ENCODE results near the gene NFATC3. TPM values are rescaled to one million over a fixed set of nuclear protein-coding genes. Genes with fewer than 3 reads are reported as not detected.

NFATC3 gene
- total and polyA plus RNA-seq, 2 experiments from 2014 or later, result 13.1 to 35.9 TPM

DNA sequence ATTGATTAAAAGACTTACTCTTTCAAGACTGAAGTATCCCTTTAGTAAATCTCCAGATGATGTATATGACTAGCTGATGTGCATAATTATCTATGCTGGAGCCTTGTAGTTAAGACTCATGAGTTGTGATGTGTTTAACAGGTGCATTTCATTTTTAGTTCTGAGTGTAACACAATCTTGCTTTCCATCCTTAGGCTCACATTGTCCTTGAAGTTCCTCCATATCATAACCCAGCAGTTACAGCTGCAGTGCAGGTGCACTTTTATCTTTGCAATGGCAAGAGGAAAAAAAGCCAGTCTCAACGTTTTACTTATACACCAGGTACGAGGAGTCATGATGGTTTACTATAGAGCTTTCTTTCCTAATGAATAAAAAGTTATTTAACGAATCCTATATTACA lies 97.9 kb downstream of the NFATC3 start:
- Histone ChIP-seq H3K4me2 (no peak overlapping the region), H3K79me2 (no peaks in the 10 kb centered on the region), H2AFZ (no peak overlapping the region), H3K27ac (no peak overlapping the region), H3K9me2 (replicated peaks; ENCODE audit: insufficient read depth) (no peaks in the 10 kb centered on the region), H3K4me3 (no peak overlapping the region), H3K27me3 (no peaks in the 10 kb centered on the region), H3K9me3 (ENCODE audit: low read depth) (no peaks in the 10 kb centered on the region), H3K4me1 (ENCODE audit: insufficient read depth) (no peaks in the 10 kb centered on the region), H3K36me3 (replicated peaks; ENCODE audit: insufficient read depth, low read depth) (no peaks in the 10 kb centered on the region), H4K20me1 (ENCODE audit: insufficient read depth, poor library complexity, severe bottlenecking) (no peaks in the 10 kb centered on the region)
- WGBS (ENCODE audit: low lambda C conversion rate, missing lambda C conversion rate), result 97% methylated on average over 3 of the region's 3 CpGs
- no peak for DNase-seq (ENCODE audit: low spot score)
- TF ChIP-seq EZH2phosphoT487 (IDR thresholded peaks at IDR 0.05; ENCODE audit: low read depth, severe bottlenecking, unreplicated experiment) (no peak), EZH2 (IDR thresholded peaks at IDR 0.05; ENCODE audit: borderline replicate concordance) (no peak)
- TF ChIP-seq, protein P1, sequence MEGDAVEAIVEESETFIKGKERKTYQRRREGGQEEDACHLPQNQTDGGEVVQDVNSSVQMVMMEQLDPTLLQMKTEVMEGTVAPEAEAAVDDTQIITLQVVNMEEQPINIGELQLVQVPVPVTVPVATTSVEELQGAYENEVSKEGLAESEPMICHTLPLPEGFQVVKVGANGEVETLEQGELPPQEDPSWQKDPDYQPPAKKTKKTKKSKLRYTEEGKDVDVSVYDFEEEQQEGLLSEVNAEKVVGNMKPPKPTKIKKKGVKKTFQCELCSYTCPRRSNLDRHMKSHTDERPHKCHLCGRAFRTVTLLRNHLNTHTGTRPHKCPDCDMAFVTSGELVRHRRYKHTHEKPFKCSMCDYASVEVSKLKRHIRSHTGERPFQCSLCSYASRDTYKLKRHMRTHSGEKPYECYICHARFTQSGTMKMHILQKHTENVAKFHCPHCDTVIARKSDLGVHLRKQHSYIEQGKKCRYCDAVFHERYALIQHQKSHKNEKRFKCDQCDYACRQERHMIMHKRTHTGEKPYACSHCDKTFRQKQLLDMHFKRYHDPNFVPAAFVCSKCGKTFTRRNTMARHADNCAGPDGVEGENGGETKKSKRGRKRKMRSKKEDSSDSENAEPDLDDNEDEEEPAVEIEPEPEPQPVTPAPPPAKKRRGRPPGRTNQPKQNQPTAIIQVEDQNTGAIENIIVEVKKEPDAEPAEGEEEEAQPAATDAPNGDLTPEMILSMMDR (IDR thresholded peaks at IDR 0.05; ENCODE audit: poor library complexity), result no peak

DNA sequence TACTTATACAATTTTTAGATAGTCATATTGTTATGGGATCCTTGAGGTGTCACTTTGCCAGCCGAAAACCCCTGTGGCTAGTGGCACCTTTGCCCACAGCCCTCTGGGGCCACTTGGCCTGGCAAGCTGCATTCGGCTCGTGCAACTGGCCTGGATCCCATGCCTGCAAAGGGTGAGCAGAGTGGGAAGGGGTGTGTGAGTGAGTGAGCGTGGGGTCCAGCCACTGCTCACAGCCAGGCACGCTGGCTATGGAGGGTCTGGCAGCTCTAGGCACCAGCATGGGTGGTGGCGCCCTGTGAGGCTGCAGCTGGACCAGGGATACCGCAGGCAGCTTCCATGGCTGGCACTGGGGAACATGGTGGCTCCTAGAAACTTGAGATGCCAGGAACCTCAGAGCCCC lies 101.7 kb downstream of the NFATC3 start:
- no peaks in the 10 kb centered on the region for H4K20me1 ChIP-seq (ENCODE audit: insufficient read depth, poor library complexity, severe bottlenecking)
- TF ChIP-seq, protein P1 (IDR thresholded peaks at IDR 0.05; ENCODE audit: poor library complexity), result no peak
- no peak for TF ChIP-seq EZH2 (IDR thresholded peaks at IDR 0.05; ENCODE audit: borderline replicate concordance)
- TF ChIP-seq EZH2phosphoT487 (IDR thresholded peaks at IDR 0.05; ENCODE audit: low read depth, severe bottlenecking, unreplicated experiment), result no peak
- H3K36me3 ChIP-seq (replicated peaks; ENCODE audit: insufficient read depth, low read depth), result no peaks in the 10 kb centered on the region
- no peak overlapping the region for H3K4me3 ChIP-seq
- no peak overlapping the region for H2AFZ ChIP-seq
- no peaks in the 10 kb centered on the region for H3K9me3 ChIP-seq (ENCODE audit: low read depth)
- WGBS (ENCODE audit: low lambda C conversion rate, missing lambda C conversion rate), result 96% methylated on average over 7 of the region's 7 CpGs
- no peak overlapping the region for H3K27ac ChIP-seq
- H3K27me3 ChIP-seq, result no peaks in the 10 kb centered on the region
- H3K4me1 ChIP-seq (ENCODE audit: insufficient read depth), result no peaks in the 10 kb centered on the region
- H3K79me2 ChIP-seq, result no peaks in the 10 kb centered on the region
- H3K4me2 ChIP-seq, result no peak overlapping the region
- DNase-seq (ENCODE audit: low spot score), result no peak
- no peaks in the 10 kb centered on the region for H3K9me2 ChIP-seq (replicated peaks; ENCODE audit: insufficient read depth)

DNA sequence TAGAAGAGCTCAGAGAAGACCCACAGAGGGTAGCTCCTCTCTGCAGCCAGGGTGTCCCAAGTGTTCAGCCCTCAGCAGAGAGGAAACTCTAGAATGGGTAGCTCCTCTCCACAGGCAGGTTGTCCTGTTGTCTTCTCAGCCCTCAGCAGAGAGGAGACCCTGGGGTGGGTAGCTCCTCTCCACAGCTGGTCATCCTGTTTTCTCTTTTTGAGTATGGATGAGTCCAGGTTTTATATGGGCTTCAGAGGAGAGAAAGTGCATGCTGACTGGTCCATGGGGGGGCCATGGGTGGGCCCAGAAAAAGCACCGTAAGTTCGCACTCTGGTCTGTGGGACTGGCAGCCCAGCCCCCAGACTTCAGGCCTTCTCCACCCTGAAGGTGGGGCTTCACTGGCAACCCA lies 102.3 kb downstream of the NFATC3 start:
- TF ChIP-seq EZH2phosphoT487 (IDR thresholded peaks at IDR 0.05; ENCODE audit: low read depth, severe bottlenecking, unreplicated experiment) (no peak), EZH2 (IDR thresholded peaks at IDR 0.05; ENCODE audit: borderline replicate concordance) (no peak)
- TF ChIP-seq, protein P1 (IDR thresholded peaks at IDR 0.05; ENCODE audit: poor library complexity), result no peak

DNA sequence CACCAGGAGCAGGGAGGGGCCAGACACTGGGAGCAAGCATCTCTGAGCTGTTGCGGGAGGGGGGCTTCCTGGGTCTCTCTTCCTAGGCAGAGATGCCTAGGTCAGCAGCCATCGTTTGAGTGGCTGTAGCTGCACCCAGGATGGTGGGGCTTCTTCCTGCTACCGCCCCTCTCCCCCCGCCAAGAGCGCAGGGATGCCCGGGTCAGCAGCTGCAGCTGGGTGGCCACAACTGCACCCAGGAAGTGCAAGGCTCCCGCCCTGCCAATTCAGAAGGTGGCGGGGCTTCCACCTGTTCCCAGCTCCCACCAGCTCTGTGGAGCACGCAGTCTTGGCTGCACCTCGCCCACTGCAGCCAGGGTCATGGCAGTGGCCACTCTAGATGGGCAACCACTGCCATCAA lies 103.0 kb downstream of the NFATC3 start:
- H3K4me1 ChIP-seq (ENCODE audit: insufficient read depth), result no peaks in the 10 kb centered on the region
- H3K79me2 ChIP-seq, result no peaks in the 10 kb centered on the region
- H3K27me3 ChIP-seq, result no peaks in the 10 kb centered on the region
- H3K9me3 ChIP-seq (ENCODE audit: low read depth), result no peaks in the 10 kb centered on the region
- 97% methylated on average over 9 of the region's 10 CpGs for WGBS (ENCODE audit: low lambda C conversion rate, missing lambda C conversion rate)
- no peak overlapping the region for H3K4me2 ChIP-seq
- no peak for TF ChIP-seq EZH2 (IDR thresholded peaks at IDR 0.05; ENCODE audit: borderline replicate concordance)
- TF ChIP-seq, protein P1 (IDR thresholded peaks at IDR 0.05; ENCODE audit: poor library complexity), result no peak
- no peak for TF ChIP-seq EZH2phosphoT487 (IDR thresholded peaks at IDR 0.05; ENCODE audit: low read depth, severe bottlenecking, unreplicated experiment)
- no peaks in the 10 kb centered on the region for H3K9me2 ChIP-seq (replicated peaks; ENCODE audit: insufficient read depth)
- no peak overlapping the region for H2AFZ ChIP-seq
- no peak overlapping the region for H3K4me3 ChIP-seq
- no peak for DNase-seq (ENCODE audit: low spot score)
- no peaks in the 10 kb centered on the region for H3K36me3 ChIP-seq (replicated peaks; ENCODE audit: insufficient read depth, low read depth)
- no peaks in the 10 kb centered on the region for H4K20me1 ChIP-seq (ENCODE audit: insufficient read depth, poor library complexity, severe bottlenecking)
- H3K27ac ChIP-seq, result no peak overlapping the region

More for the DNA sequence above, 102.3 kb downstream of the NFATC3 start:
- no peaks in the 10 kb centered on the region for H3K36me3 ChIP-seq (replicated peaks; ENCODE audit: insufficient read depth, low read depth)
- no peaks in the 10 kb centered on the region for H3K4me1 ChIP-seq (ENCODE audit: insufficient read depth)
- no peak overlapping the region for H2AFZ ChIP-seq
- WGBS (ENCODE audit: low lambda C conversion rate, missing lambda C conversion rate), result 100% methylated on average over 2 of the region's 2 CpGs
- H3K4me3 ChIP-seq, result no peak overlapping the region
- no peaks in the 10 kb centered on the region for H3K79me2 ChIP-seq
- no peaks in the 10 kb centered on the region for H4K20me1 ChIP-seq (ENCODE audit: insufficient read depth, poor library complexity, severe bottlenecking)
- H3K9me3 ChIP-seq (ENCODE audit: low read depth), result no peaks in the 10 kb centered on the region
- H3K9me2 ChIP-seq (replicated peaks; ENCODE audit: insufficient read depth), result no peaks in the 10 kb centered on the region
- H3K4me2 ChIP-seq, result no peak overlapping the region
- no peak for DNase-seq (ENCODE audit: low spot score)
- no peak overlapping the region for H3K27ac ChIP-seq
- no peaks in the 10 kb centered on the region for H3K27me3 ChIP-seq
